Limb (tissue), 2 donors: Measurements from ENCODE around the gene USP36.

Source experiments
- DNase-seq, 2 donors: peaks; one replicate each; pipeline ENCODE4 v3.0.0-alpha.2; 2016; ENCODE audit errors: extremely low spot score in 2 of 2

Gene USP36

DNA sequence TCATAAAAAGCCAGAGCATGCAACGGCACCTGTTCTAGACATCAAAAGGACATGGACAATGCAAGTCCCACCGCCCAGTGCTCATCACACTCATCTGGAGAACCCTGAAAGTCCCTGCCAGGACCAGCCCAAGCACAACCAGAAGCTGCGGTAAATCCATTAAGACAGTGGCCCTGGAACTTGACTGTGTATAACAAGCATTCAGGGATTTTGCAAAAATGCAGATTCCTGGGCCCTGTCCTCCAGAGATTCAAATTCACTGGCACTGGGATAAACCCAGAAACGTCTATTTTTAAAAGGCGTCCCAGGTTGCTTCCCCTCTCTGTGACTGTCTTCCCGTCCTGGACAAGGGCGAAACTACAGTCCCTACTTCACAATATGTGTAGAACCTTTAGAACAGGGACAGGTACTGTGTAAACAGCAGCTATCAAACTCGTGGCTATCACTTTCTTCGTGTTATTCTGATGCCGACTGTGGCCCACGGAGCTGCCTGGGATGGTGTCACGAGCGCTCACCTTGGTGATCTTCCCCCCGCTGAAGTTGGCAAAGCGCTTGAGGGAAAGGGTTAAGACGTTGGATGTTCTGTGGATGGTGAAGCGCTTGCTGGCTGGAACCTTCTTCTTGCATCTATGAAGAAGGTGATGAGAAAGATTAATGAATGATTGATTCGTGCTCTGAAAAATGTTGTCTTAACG, 22.3 kb downstream of the USP36 start:
- DNase-seq = no peak

DNA sequence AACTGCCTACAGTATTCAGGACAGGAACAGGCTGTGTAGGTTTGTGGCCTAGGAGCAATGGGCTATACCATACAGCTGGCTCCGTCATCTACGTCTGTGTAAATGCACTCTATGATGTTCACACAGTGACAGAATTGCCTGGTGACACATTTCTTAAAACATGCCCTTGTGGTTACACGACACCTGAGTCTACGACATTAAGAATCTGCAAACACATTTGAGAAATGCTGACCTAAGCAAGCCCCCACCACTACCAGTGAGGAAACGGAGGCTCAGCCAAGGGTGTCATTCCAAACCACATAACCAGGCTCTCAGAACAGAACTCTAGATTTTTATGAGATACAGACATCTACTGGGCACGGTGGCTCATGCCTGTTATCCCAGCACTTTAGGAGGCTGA, 23.5 kb downstream of the USP36 start:
- DNase-seq = no peak

DNA sequence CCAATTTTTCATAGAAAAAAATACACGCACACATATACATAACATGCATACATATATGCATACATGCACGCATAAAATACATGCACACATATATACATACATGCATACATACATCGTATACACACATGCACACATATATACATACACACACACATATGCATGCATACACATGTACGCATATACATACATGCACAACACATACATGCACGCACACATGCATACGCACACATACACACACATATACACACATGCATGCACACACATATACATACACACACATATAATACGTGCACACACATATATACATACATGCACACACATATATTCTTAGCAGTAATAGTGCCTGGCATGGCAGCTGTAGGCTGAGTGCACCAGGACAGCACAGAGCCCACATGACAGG, 24.9 kb downstream of the USP36 start:
- DNase-seq = no peak

DNA sequence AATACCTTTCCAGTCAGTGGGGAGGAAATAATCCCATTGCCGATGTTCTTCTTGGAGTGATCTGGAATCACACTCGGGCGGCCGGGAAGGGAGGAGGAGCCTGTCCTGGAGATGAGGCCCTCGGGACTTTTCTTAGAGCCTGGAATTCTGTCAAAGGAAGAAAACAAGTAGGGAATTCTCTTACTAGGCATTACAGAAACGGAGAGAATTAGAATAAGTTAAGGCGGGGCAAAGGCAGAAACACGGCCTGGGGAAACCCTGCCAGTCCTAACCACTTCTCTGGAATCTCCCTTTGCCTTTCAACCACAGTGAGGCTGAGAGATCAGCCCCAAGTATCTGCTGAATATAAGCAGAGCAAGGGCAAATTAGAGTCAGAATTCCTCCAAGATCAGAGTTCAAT, 27.8 kb downstream of the USP36 start:
- no peak for DNase-seq

DNA sequence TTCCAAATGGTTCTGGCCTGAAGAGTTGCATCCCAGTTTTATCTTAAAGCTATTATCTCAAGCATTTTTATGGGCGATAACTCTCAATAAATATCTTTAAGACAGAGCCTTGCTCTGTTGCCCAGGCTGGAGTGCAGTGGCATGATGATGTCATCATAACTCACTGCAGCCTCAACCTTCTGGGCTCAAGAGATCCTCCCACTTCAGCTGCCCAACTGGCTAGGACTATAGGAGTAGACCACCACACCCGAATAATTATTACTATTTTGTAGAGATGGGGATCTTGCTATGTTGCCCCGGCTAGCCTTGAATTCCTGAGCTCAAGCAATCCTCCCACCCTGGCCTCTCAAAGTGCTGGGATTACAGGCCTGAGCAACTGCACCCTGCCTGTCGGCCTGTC, 32.5 kb downstream of the USP36 start:
- DNase-seq = no peak

DNA sequence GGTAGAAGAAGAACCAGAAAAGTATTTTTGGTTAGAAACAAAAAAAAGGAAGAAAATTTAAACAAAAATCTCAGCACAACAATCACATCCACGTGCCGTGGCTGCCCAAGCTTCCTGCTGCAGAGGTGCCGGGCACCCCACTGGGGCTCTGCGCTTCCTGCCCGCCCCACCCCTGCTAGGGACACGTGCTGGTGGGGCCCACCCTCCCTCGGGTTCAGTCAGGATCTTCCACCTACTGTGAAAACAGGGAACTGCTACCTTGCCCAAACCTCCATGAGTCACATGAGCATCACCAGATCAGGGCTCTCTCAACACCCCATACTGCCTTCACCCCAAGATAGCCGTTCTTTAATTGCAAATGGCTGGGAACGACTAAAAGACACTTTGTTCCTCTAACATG, 34.2 kb downstream of the USP36 start:
- DNase-seq = no peak

DNA sequence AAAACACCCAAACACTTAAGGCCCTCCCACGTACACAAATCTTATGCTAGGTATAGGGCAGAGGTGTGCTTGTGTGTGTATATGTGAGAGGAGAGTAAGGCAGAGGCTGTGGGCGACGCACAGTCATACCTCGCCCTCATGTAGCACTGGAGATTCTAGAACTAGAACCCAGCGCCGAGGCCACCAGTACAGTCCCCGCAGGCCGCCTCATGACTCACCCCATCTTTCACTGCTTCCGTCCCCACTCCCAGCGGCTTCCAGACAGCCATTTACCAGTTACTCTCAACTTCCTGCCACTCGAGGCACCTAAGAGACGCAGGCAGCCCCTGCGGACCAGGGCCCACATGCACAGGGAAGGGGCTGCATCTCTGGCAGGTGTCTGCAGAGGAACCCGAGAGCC, 35.3 kb downstream of the USP36 start:
- DNase-seq = no peak

DNA sequence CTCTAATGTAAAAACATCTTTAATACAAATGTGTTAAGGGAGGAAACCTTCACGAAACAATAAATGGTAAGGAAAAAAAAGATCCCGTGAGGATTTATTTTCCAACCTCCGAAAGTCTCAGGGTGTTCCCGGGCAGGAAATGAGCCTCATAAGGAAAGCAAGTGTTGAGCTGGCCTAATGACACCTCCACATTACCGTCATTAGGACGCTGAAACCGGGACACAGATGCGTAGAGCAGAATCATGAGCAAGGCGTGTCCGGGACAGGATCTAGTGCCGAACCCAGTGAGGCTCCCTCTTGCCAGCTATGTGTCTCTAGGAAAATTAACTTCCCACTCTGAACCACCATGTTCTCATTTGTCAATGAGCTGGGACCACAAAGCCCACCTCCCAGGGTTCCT, 35.8 kb downstream of the USP36 start:
- no peak for DNase-seq

DNA sequence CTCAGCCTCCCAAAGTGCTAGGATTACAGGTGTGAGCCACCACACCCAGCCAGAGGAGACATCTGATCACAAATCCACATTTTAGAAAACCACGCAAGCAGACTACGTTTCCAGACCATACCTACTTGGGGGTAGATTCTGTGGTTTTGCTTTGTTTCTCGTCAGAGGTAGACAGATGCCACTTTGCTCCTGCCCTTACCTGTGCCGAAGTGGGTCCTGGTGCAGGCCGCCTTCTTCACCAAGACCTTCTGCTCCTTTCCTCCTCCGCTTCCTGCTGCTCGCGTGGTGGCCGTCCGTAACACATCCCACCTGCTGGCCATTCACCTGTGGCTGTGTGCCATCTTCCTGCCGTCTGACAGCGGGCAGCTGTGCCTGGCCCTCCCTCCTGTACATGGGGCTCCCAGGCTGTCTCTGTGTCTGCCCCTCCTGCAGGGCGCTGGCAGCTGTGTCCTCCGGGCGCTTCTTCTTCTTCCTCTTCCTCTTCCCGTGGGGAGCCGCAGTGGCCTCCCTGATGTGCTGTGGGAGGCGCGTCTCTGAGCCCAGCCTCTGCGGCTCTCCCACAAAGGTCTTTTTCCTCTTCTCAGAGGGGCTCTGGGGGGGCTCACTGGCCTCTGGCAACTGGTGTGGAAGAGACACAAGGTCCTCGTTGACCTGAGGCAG, 37.3 kb downstream of the USP36 start:
- no peak for DNase-seq

DNA sequence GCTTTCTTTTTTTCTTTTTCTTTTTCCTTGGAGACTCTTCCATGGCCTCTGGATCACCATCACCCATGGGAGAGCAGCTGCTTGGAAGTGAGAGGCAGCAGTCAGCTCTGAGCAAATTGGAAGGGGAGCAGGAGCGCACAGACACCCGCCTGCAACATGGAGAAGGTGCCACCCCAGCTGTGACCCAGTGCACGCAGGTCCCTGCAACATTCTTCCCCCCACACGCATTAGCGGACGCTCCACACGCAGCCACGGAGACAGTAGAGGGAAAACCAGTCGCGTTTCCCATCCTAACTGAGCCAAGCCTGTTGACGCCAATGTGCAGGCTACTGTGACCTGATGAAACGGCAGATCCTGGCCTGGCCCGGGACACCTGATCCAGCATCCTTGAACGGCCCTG, 38.2 kb downstream of the USP36 start:
- no peak for DNase-seq

DNA sequence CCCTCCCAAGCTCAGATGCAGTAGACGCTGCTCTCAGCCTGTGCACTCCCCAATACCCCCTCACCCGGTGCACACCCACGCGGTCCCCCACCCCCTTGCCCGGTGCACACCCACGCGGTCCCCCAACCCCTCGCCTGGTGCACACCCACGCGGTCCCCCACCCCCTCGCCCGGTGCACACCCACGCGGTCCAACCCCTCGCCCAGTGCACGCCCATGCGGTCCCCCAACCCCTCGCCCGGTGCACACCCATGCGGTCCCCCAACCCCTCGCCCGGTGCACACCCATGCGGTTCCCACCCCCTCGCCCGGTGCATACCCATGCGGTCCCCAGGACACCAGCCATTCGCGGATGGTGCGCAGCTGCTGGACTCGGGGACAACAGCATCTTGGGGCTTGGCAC, 38.6 kb downstream of the USP36 start:
- no peak for DNase-seq

DNA sequence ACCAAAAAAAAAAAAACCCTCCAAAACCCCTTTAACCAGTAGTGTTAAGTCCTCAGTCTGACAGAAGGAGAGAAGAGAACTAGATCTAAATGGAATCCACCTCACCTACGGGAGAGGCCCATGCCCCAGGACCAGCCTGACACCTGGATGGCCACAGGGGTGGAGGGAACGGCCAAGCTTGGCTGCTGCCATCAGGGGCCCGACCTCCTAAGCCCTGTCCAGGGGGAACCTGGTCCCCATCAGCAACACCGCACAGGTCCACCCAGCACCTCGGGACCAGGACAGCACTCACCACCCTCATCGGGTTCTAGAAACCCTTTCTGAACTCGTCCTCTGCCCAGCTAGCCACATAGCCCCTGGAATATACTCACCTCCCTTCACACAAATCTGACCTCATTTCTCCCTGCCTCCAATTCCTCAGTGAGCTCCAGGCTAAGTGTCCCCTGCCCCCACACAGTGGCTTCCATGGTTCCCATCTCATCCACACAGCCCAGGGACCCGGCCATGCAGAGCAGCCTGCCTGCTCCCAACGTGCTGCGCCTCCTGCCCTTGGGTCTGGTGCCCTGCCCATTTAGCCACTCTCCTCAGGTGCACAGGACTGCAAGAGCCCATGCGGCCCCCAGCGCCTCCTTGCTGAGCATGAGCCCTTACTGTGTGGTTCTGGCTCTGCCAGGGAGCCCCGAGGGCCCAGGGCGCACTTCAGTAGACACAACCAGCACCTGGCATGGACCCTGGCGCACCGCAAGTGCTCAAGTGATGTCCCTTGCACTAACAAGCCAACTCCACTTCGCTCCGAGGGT, 40.3 kb downstream of the USP36 start:
- no peak for DNase-seq

DNA sequence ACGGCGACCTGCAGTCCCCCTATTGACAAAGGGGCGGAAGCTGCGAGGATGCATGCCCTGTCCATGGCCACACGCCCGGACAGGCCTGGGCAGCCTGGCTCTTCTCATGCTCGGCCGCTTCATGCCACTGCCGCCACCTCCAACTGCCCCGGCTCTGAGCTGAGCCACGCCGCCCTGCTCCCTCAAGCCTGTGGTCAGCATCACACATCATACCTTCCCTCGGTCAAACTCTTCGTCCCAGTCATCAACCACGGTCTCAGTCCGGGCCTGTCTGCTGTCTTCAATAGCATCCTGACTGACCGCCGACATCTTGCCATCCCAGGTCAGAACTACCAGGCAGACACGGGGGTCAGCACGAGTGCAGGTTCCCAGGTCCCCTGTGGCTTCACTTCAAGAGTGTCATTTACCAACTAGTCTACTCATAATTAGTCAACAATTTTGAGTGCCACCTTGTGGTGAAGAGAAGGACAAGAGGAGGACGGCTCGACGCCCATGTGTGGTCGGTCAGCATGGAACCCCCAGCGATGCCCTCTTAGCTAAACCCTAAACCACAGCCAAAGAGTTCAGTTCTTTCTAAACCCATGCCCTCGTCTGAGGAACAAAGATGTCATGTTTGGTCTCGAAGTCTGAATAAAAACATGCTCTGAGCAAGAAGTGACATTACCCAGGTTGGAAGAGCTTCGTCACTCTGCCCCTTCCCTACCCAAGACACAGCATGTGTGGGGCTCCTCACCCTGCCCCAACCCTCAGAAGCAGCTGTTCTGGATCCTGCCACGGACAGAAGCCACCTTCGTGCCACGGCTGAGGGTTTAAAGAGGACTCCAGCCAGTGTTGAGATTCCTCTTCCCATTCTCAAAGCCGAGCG, 41.7 kb downstream of the USP36 start:
- DNase-seq = no peak

DNA sequence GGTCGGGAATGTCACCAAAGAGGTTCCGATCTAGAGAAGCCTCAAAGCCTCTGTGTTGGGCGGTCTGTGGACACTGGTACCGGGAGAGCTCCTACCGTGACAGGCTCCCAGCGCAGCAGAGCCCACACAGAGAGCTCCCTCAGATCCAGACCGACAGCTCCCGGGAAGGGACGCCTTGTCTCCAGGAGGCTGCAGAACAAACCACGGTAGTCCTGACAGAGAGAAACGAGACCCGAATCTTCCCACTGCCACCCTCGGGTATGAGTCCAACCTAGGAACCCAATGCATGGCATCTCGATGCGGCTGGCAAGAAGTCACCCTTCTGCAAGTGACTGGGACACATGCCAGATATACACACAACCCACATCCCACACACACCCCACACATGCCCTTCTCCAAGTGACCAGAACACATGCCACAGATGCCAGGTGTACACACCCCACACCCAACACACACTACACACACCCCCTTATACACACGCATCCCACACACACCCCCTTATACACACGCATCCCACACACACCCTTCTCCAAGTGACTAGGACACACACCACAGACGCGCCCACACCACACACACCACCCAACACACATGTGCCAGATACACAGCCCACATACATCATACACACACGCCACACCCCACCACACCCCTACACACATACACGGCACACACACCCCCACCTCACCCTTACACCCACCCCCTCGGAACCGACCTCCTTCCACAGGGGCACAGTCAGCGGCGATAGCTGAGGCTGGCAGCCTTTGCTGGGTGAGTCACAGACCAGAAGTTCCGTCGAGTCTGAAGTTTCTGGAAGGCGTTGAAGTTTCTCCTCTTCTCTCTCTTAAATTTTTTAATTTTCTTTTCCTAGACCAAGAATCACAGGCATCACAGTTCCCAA, 42.7 kb downstream of the USP36 start:
- no peak for DNase-seq

DNA sequence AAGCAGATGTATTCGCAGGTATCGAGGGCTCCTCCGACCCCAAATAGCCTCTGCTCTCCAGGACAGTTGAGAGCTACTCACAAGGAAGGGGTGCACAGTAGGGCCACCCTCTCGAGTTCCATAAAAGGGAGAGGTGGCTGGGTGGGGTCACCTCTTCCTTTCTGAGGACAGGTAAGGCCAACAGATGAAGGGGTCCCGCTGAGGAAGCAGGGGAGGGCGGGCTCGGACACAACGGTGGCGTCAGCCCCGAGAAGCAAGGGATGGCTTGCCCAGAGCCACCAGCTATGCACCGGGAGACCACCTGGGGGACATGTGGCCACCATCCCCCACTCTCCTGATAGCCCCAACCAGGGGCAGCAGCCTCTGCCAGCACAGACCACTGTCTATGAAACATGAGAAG, 43.4 kb downstream of the USP36 start:
- no peak for DNase-seq

DNA sequence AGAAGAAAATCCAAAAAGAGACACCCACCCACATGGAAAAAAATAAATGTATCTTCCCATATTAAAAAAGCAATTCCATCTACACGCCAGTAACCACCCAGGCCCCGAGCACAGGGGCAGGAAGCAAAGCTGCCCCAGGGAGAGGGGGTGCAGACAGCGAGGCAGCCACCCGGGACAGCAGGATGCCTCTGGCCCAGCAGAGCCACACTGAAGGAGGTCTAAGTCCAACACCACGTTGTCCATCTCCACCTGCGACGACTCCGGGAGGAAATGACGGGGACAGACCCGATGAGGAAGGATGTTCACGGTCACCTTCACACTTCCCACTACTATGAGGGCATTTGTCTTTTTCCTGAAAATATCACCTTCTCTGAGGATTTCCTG, 44.1 kb downstream of the USP36 start:
- DNase-seq = no peak

DNA sequence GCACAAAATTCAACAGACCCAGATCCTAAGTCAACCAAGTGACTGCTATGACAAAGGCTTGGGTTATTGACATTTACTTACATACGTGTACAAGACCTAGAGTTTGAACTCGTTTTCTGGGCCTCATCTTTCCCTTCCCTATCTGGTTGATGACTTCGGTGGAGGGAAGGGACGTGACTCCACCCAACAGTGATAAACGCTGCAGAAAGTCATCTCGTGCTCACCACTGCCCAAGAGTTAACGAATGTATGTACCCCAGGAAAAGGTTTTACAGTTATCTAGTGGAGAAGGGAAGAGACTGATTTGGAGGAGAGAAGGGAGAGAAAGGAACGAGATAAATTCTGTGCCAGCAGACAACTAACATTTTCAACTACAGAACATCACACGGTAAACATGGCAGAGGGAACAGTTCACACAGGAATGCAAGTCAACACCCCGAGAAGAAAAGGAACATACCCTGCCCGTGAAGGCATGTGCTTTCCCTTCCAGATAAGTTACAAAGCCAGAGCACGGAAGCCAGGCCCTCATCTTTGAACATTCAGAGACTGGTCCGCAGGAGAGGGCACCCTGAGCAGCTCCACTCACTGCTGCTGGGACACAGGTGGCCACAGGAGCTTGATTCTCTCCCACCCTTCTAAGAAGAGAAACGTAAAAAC, 44.6 kb downstream of the USP36 start:
- no peak for DNase-seq

DNA sequence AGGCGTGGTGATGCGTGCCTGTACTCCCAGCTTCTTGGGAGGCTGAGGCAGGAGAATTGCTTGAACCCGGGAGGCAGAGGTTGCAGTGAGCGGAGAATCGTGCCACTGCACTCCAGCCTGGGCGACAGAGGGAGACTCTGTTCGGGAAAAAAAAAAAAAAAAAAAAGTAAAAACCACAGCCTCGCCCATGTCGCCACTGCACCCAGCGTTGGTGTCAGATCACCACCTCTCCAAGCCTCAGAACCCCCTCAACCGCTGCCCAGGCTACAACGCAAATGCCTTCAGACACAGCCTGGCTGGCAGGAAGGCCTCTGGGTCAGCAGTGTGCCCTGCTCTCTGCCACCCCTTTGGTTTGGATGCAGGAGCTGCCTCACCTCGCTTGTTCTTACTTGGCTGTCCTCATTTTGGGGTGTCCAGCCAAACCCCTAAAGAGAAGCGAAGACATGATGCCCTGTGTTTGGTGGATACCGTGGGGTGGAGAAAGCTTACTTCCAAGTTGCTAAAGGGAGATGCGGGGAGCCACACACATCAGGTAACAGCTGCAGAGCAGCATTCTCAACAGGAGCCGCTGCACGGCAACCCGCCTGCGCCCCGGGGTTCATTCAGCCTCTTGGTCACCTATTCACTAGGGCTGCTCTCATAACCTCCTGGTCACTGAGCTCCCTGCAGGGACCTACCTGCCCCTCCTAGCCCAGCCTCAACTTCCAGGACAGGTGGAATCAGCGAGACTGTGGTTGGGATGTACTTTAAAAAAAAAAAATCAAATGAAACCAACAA, 45.6 kb downstream of the USP36 start:
- DNase-seq = no peak

DNA sequence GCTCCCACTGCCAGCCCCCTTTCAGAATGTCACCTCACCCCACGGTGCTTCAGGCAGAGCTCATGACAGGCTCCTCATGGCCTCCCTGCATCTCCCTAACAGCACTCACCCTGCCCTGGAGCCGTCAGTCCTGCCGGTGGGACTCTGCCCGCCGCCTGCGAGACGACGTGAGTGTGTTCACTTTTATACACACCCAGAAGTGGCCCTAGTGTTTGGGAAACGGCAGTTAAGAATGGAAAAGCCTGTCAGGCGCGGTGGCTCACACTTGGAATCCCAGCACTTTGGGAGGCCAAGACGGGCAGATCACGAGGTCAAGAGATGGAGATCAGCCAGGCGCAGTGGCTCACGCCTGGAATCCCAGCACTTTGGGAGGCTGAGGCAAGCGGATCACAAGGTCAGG, 46.2 kb downstream of the USP36 start:
- no peak for DNase-seq

DNA sequence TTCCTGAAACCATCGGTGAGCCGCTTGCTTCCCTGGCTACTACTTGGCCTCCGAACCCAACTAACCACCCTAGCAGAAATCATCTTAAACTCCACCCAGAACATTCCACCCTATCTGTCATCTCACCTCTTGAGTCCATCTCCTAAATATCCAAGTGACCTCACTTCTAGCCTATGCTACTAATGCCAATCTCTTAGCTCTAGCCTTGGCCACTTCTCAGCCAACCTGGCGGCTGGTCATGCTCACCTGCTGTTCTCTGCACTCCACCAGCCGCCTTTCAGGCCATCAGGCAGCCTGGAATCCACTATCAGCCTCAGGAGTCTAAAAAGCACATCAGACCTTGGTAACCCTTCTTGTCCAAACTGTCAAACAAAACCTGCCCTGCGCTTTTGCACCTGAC, 46.6 kb downstream of the USP36 start:
- DNase-seq = no peak
